Measurements from ENCODE around the gene CLMP.

- TF ChIP-seq POLR2A (IDR thresholded peaks at IDR 0.05; ENCODE audit: low read length), result no peak
- TF ChIP-seq GATA1 (IDR thresholded peaks at IDR 0.05; ENCODE audit: low read depth, low read length), result no peak
Observed at GRCh38 chr11:123219066-123219690, 24.1 kb upstream of the CLMP start.
